Endothelial cell of umbilical vein (primary cell): Measurements from ENCODE around the gene HTRA3. TPM values are rescaled to one million over a fixed set of nuclear protein-coding genes. Genes with fewer than 3 reads are reported as not detected.

ENCODE experiments used
- BruUV-seq: library from RNA; stranded (reverse); fragments of 400-500 nt; replicated peaks from 2 replicates; lab custom pipeline; 2021; lab: Mats Ljungman, UMichigan
- CTCF ChIA-PET: fragments of 300-600, 350-600 bp; sonication (Branson Sonifier 250); formaldehyde crosslinking; loops from one replicate; lab custom pipeline; 2021; ENCODE audit warnings: antibody characterized with exemption, inconsistent platforms; lab: Charles Lee
- POLR2A ChIA-PET: fragments of 300-600, 350-600 bp; sonication (Branson Sonifier 250); formaldehyde crosslinking; loops from one replicate; lab custom pipeline; 2021; ENCODE audit warnings: antibody characterized with exemption, inconsistent platforms; lab: Charles Lee
- DNase-seq: peaks from one replicate; pipeline ENCODE4 v3.0.0-alpha.2; 2011; ENCODE audit warnings: low read depth, low spot score
- FAIRE-seq: peaks from 2 replicates; lab custom pipeline; 2011; peaks lifted over from hg19 to GRCh38; lab: Jason Lieb, UNC
- H2AFZ ChIP-seq: 2 replicates; pipeline ENCODE4 v1.6.0; 2012; ENCODE audit warnings: low read depth, low read length, control low read depth, inconsistent platforms
- H3K27ac ChIP-seq: 2 replicates; pipeline ENCODE4 v1.5.1; 2011; ENCODE audit warnings: low read depth, mild to moderate bottlenecking, control low read depth, low read length, moderate library complexity; ENCODE audit not compliant: insufficient read depth
- H3K27me3 ChIP-seq, 2 experiments: 2 replicates each; pipeline versions ENCODE4 v1.6.0 to v1.6.1; 2011; ENCODE audit warnings: low read length in 2 of 2, mixed read lengths in 1 of 2; ENCODE audit not compliant: control insufficient read depth in 2 of 2, insufficient read depth in 2 of 2
- H3K36me3 ChIP-seq, 2 experiments: 2 replicates in 1 of 2; 3 replicates in 1 of 2; pipeline ENCODE4 v1.5.1; 2011; ENCODE audit warnings: low read length in 2 of 2, mild to moderate bottlenecking in 1 of 2, moderate library complexity in 1 of 2; ENCODE audit not compliant: control insufficient read depth in 2 of 2, insufficient read depth in 2 of 2; ENCODE audit errors: extremely low read depth in 1 of 2
- H3K4me1 ChIP-seq: 3 replicates; pipeline ENCODE4 v1.5.1; 2011; ENCODE audit warnings: mild to moderate bottlenecking, low read length; ENCODE audit not compliant: control insufficient read depth, insufficient read depth; ENCODE audit errors: extremely low read depth
- H3K4me2 ChIP-seq: 2 replicates; pipeline ENCODE4 v1.6.1; 2011; ENCODE audit warnings: low read length, control low read depth, mixed read lengths; ENCODE audit not compliant: insufficient read depth
- H3K4me3 ChIP-seq, 3 experiments: fragments of 200-600 bp in 1 of 3; sonication (generic), shearing (Covaris generic) in 1 of 3; replicated peaks in 1 of 3; 2 replicates each; pipeline ENCODE4 v1.5.1; 2011 to 2016; ENCODE audit warnings: control low read depth in 3 of 3, low read length in 3 of 3, mild to moderate bottlenecking in 2 of 3, inconsistent platforms in 1 of 3, low read depth in 1 of 3, moderate library complexity in 1 of 3; ENCODE audit not compliant: insufficient read depth in 1 of 3
- H3K79me2 ChIP-seq: 2 replicates; pipeline ENCODE4 v1.6.0; 2012; ENCODE audit warnings: low read length, inconsistent platforms; ENCODE audit not compliant: control insufficient read depth, insufficient read depth
- H3K9ac ChIP-seq: replicated peaks from 2 replicates; pipeline ENCODE3; 2011; ENCODE audit warnings: low read length, control low read depth; ENCODE audit not compliant: insufficient read depth; ENCODE audit errors: extremely low read depth
- H3K9me1 ChIP-seq: replicated peaks from 3 replicates; pipeline ENCODE4 v1.6.0; 2011; ENCODE audit warnings: mild to moderate bottlenecking, low read length; ENCODE audit not compliant: control insufficient read depth, insufficient read depth; ENCODE audit errors: extremely low read depth
- H3K9me3 ChIP-seq: replicated peaks from 2 replicates; pipeline ENCODE4 v1.5.1; 2012; ENCODE audit warnings: low read length, inconsistent platforms; ENCODE audit not compliant: control insufficient read depth, insufficient read depth
- H4K20me1 ChIP-seq: replicated peaks from 2 replicates; pipeline ENCODE3; 2011; ENCODE audit warnings: mild to moderate bottlenecking, low read length; ENCODE audit not compliant: control insufficient read depth, insufficient read depth; ENCODE audit errors: extremely low read depth
- EZH2 ChIP-seq: IDR thresholded peaks from 2 replicates; pipeline ENCODE4 v1.6.1; 2012; ENCODE audit warnings: borderline replicate concordance, low read depth, mild to moderate bottlenecking, moderate library complexity, low read length, inconsistent platforms; ENCODE audit not compliant: severe bottlenecking
- FOS ChIP-seq: IDR thresholded peaks from 2 replicates; pipeline ENCODE4 v1.6.1; 2011; ENCODE audit warnings: mild to moderate bottlenecking, low read length, moderate library complexity, borderline replicate concordance; ENCODE audit not compliant: insufficient read depth
- GATA2 ChIP-seq: IDR thresholded peaks from 2 replicates; pipeline ENCODE4 v1.7.0; 2011; ENCODE audit warnings: low read depth, mild to moderate bottlenecking, moderate library complexity, mixed read lengths, low read length; ENCODE audit not compliant: insufficient read length, insufficient read depth
- JUN ChIP-seq: IDR thresholded peaks from 2 replicates; pipeline ENCODE4 v1.6.1; 2011; ENCODE audit warnings: borderline replicate concordance, low read depth; ENCODE audit not compliant: insufficient read length, insufficient read depth
- MYC ChIP-seq: IDR thresholded peaks from one replicate; pipeline ENCODE4 v1.6.1; 2011; ENCODE audit warnings: mild to moderate bottlenecking, low read depth, low read length
- POLR2A ChIP-seq: IDR thresholded peaks from 2 replicates; pipeline ENCODE4 v1.6.1; 2012; ENCODE audit warnings: low read depth, mild to moderate bottlenecking, control low read depth, low read length
- POLR2AphosphoS5 ChIP-seq: IDR thresholded peaks from 2 replicates; pipeline ENCODE4 v1.6.1; 2012; ENCODE audit warnings: low read depth, mild to moderate bottlenecking, control low read depth, low read length, moderate library complexity; ENCODE audit not compliant: insufficient read depth
- dilution Hi-C: fragments of 300-500 bp; cut with MboI; formaldehyde crosslinking; loops from one replicate; pipeline ENCODE4 v1.15.0; 2019; ENCODE audit warnings: low sequenced_read_pairs; ENCODE audit not compliant: extremely low pct_ligation_motif_present
- intact Hi-C: fragments of 100-400 bp; cut with micrococcal nuclease; formaldehyde crosslinking; loops from one replicate; pipeline ENCODE4 v1.10.0; 2022
- polyA plus RNA-seq, 4 experiments: library from polyadenylated mRNA; depleted of rRNA in 3 of 4; stranded (reverse) in 3 of 4; unstranded in 1 of 4; fragments of >200 nt; gene quantifications; 2 replicates each; pipeline versions ENCODE4 v1.2.1 to v1.2.3, GENCODE V29; 2011 to 2012; ENCODE audit warnings: missing spikeins in 1 of 4
- total RNA-seq: library from RNA; stranded (reverse); gene quantifications from 2 replicates; pipeline ENCODE4 v1.2.3, GENCODE V29; 2021
- TF ChIP-seq, protein P1 (sequence below): IDR thresholded peaks from 2 replicates; pipeline ENCODE4 v1.6.1; 2011; ENCODE audit not compliant: insufficient read depth, insufficient read length
- TF ChIP-seq, protein P2 (sequence below), 2 donors: IDR thresholded peaks; 1 replicate in 1 of 2; 2 replicates in 1 of 2; pipeline ENCODE4 v1.5.1; 2011; ENCODE audit warnings: low read length in 2 of 2, mild to moderate bottlenecking in 2 of 2, moderate library complexity in 2 of 2, control low read depth in 1 of 2, inconsistent platforms in 1 of 2, low read depth in 1 of 2; ENCODE audit not compliant: insufficient read depth in 1 of 2; ENCODE audit errors: extremely low read depth in 1 of 2

Gene HTRA3
- total and polyA plus RNA-seq, 2 donors (not counting 3 experiments of a cell fraction or from before 2014, with no cell fraction given), result 9.0 to 12.0 TPM

DNA sequence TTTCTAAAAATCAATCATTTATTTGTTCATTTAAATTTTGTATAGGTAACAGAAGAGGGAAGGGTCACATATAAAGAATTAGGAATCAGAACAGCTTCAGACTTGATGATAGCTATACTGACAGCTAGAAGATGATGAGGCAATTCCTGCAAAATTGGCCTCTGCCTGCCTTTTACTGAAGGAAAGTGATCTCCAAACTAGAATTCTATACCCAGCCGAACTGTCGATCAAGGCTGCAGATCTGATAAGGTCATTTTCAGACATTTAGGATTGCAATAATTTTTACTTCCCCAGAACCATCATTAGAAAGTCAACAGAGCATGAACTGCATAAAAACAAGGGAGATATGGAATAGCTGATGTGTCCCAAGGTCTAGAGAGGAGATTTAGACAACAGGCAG is 66.3 kb downstream of the HTRA3 start:
- no peaks in the 10 kb centered on the region for H3K9me3 ChIP-seq
- no TSS peak for BruUV-seq
- dilution Hi-C loops, result no loop called here

More for the DNA sequence above, 66.3 kb downstream of the HTRA3 start:
- no peaks in the 10 kb centered on the region for H3K79me2 ChIP-seq
- intact Hi-C loops, result no loop called here
- no peak overlapping the region for H3K27ac ChIP-seq
- H3K9ac ChIP-seq, result no peak overlapping the region
- H3K4me3 ChIP-seq, result no peak overlapping the region
- no peaks in the 10 kb centered on the region for H4K20me1 ChIP-seq
- no peaks in the 10 kb centered on the region for H3K9me1 ChIP-seq
- ChIA-PET POLR2A (no interaction called here), CTCF (interaction anchor here (1.0 kb wide), 1 partner anchor 67 kb away, joined by 3 read pairs; no protein-coding TSS in a partner anchor)
- no peaks in the 10 kb centered on the region for H3K4me1 ChIP-seq
- TF ChIP-seq FOS (no peak), JUN (no peak), MYC (no peak), POLR2A (no peak), EZH2 (no peak), POLR2AphosphoS5 (no peak), GATA2 (no peak)
- TF ChIP-seq, protein P1, sequence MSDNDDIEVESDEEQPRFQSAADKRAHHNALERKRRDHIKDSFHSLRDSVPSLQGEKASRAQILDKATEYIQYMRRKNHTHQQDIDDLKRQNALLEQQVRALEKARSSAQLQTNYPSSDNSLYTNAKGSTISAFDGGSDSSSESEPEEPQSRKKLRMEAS, result no peak
- TF ChIP-seq, protein P2, sequence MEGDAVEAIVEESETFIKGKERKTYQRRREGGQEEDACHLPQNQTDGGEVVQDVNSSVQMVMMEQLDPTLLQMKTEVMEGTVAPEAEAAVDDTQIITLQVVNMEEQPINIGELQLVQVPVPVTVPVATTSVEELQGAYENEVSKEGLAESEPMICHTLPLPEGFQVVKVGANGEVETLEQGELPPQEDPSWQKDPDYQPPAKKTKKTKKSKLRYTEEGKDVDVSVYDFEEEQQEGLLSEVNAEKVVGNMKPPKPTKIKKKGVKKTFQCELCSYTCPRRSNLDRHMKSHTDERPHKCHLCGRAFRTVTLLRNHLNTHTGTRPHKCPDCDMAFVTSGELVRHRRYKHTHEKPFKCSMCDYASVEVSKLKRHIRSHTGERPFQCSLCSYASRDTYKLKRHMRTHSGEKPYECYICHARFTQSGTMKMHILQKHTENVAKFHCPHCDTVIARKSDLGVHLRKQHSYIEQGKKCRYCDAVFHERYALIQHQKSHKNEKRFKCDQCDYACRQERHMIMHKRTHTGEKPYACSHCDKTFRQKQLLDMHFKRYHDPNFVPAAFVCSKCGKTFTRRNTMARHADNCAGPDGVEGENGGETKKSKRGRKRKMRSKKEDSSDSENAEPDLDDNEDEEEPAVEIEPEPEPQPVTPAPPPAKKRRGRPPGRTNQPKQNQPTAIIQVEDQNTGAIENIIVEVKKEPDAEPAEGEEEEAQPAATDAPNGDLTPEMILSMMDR (IDR thresholded peaks at IDR 0.05; ENCODE audit: extremely low read depth in 1 of 2, insufficient read depth in 1 of 2, low read depth in 1 of 2, low read length in 2 of 2), result no peak
- no peak for DNase-seq
- no peak for FAIRE-seq
- no peak overlapping the region for H2AFZ ChIP-seq
- H3K36me3 ChIP-seq, result no peaks in the 10 kb centered on the region
- peaks cover 1 to 9% of the 10 kb centered on the region in 2 experiments for H3K27me3 ChIP-seq
- H3K4me2 ChIP-seq, result no peak overlapping the region
